ENCODE measurements around the gene YPEL2.

YPEL2 gene

GRCh38 chr17:59357929-59358328 lies 26.5 kb downstream of the YPEL2 start:
- DNase-seq = no peak

GRCh38 chr17:59361386-59361785 lies 29.9 kb downstream of the YPEL2 start:
- DNase-seq = no peak

- no peak for DNase-seq
Measured at GRCh38 chr17:59361916-59362810, 30.7 kb downstream of the YPEL2 start.

- DNase-seq = no peak
Measured at GRCh38 chr17:59362811-59363205, 31.4 kb downstream of the YPEL2 start.

GRCh38 chr17:59365383-59365981 lies 34.0 kb downstream of the YPEL2 start:
- peak; percentile 45 for DNase-seq

GRCh38 chr17:59366040-59366757 lies 34.7 kb downstream of the YPEL2 start:
- DNase-seq = peak; percentile 53

GRCh38 chr17:59366773-59367656 lies 35.6 kb downstream of the YPEL2 start:
- peak; percentile 75 for DNase-seq

- no peak for DNase-seq
Measured at GRCh38 chr17:59367657-59368045, 36.2 kb downstream of the YPEL2 start.

GRCh38 chr17:59368218-59368857 lies 36.9 kb downstream of the YPEL2 start:
- no peak for DNase-seq

- no peak for DNase-seq
Measured at GRCh38 chr17:59369031-59369975, 37.8 kb downstream of the YPEL2 start.

GRCh38 chr17:59370593-59371299 lies 39.3 kb downstream of the YPEL2 start:
- no peak for DNase-seq

GRCh38 chr17:59371416-59372100 lies 40.1 kb downstream of the YPEL2 start:
- DNase-seq = no peak

- no peak for DNase-seq
Measured at GRCh38 chr17:59372138-59372751, 40.8 kb downstream of the YPEL2 start.

- DNase-seq = no peak
Measured at GRCh38 chr17:59373882-59374495, 42.5 kb downstream of the YPEL2 start.

- no peak for DNase-seq
Measured at GRCh38 chr17:59374612-59375011, 43.2 kb downstream of the YPEL2 start.

GRCh38 chr17:59375857-59376256 lies 44.4 kb downstream of the YPEL2 start:
- no peak for DNase-seq

GRCh38 chr17:59376506-59376905 lies 45.1 kb downstream of the YPEL2 start:
- no peak for DNase-seq

- DNase-seq = peak; percentile 67
Measured at GRCh38 chr17:59377410-59377809, 46.0 kb downstream of the YPEL2 start.

GRCh38 chr17:59378675-59379074 lies 47.2 kb downstream of the YPEL2 start:
- DNase-seq = no peak
